H9 (cell line): Measurements from ENCODE around the gene IMPACT. TPM values are rescaled to one million over a fixed set of nuclear protein-coding genes. Genes with fewer than 3 reads are reported as not detected.

Experiments used
- DNase-seq: peaks from one replicate; pipeline ENCODE4 v3.0.0-alpha.2; 2017
- H2AFZ ChIP-seq: one replicate; pipeline ENCODE4 v1.6.1; 2013; ENCODE audit warnings: mild to moderate bottlenecking, low read length, control low read depth, moderate library complexity
- H2AK5ac ChIP-seq: 2 replicates; pipeline ENCODE4 v1.6.1; 2013; ENCODE audit warnings: low read length, control low read depth, mixed read lengths; ENCODE audit not compliant: insufficient read length
- H2BK120ac ChIP-seq: one replicate; pipeline ENCODE4 v1.6.1; 2013; ENCODE audit warnings: low read depth, mild to moderate bottlenecking, low read length, control low read depth, inconsistent platforms; ENCODE audit not compliant: poor library complexity, severe bottlenecking
- H2BK12ac ChIP-seq: 2 replicates; pipeline ENCODE4 v1.6.1; 2013; ENCODE audit warnings: low read length, control low read depth, mixed read lengths, low read depth; ENCODE audit not compliant: insufficient read length
- H2BK15ac ChIP-seq: 2 replicates; pipeline ENCODE4 v1.6.1; 2013; ENCODE audit warnings: low read depth, low read length, control low read depth
- H2BK20ac ChIP-seq: one replicate; pipeline ENCODE4 v1.6.1; 2013; ENCODE audit warnings: low read depth, mild to moderate bottlenecking, low read length, control low read depth, inconsistent platforms; ENCODE audit not compliant: poor library complexity, severe bottlenecking
- H2BK5ac ChIP-seq: 2 replicates; pipeline ENCODE4 v1.6.1; 2013; ENCODE audit warnings: low read length, control low read depth, mixed read lengths; ENCODE audit not compliant: insufficient read length
- H3K14ac ChIP-seq: 2 replicates; pipeline ENCODE4 v1.6.1; 2013; ENCODE audit warnings: low read length, control low read depth; ENCODE audit not compliant: insufficient read depth
- H3K18ac ChIP-seq: 2 replicates; pipeline ENCODE4 v1.6.1; 2013; ENCODE audit warnings: low read depth, mild to moderate bottlenecking, mixed read lengths, low read length, control low read depth; ENCODE audit not compliant: insufficient read length
- H3K23ac ChIP-seq: 2 replicates; pipeline ENCODE4 v1.6.1; 2013; ENCODE audit warnings: low read length, control low read depth, mixed read lengths, low read depth; ENCODE audit not compliant: insufficient read length
- H3K23me2 ChIP-seq: 2 replicates; pipeline ENCODE4 v1.6.1; 2013; ENCODE audit warnings: low read depth, mild to moderate bottlenecking, mixed read lengths, low read length, control low read depth; ENCODE audit not compliant: insufficient read length, poor library complexity, severe bottlenecking
- H3K27ac ChIP-seq: 2 replicates; pipeline ENCODE4 v1.5.1; 2013; ENCODE audit warnings: low read length, control low read depth, mixed read lengths, low read depth; ENCODE audit not compliant: insufficient read length
- H3K27me3 ChIP-seq: 2 replicates; pipeline ENCODE4 v1.6.1; 2013; ENCODE audit warnings: low read length, control low read depth, inconsistent platforms; ENCODE audit not compliant: insufficient read depth
- H3K4ac ChIP-seq: 2 replicates; pipeline ENCODE4 v1.6.1; 2013; ENCODE audit warnings: low read depth, mild to moderate bottlenecking, control low read depth, inconsistent platforms, low read length, moderate library complexity
- H3K4me1 ChIP-seq: 2 replicates; pipeline ENCODE4 v1.6.1; 2013; ENCODE audit warnings: low read length, control low read depth, inconsistent platforms; ENCODE audit not compliant: insufficient read depth
- H3K4me2 ChIP-seq: 2 replicates; pipeline ENCODE4 v1.6.1; 2013; ENCODE audit warnings: low read length, control low read depth, mixed read lengths; ENCODE audit not compliant: insufficient read length, insufficient read depth
- H3K56ac ChIP-seq: 2 replicates; pipeline ENCODE4 v1.6.1; 2013; ENCODE audit warnings: low read depth, mild to moderate bottlenecking, mixed read lengths, low read length, control low read depth; ENCODE audit not compliant: insufficient read length
- H3K79me1 ChIP-seq: 2 replicates; pipeline ENCODE4 v1.6.1; 2013; ENCODE audit warnings: low read depth, mild to moderate bottlenecking, moderate library complexity, low read length, control low read depth, inconsistent platforms; ENCODE audit not compliant: insufficient read depth, poor library complexity, severe bottlenecking
- H3K79me2 ChIP-seq: 2 replicates; pipeline ENCODE4 v1.6.1; 2013; ENCODE audit warnings: low read length, control low read depth, inconsistent platforms; ENCODE audit not compliant: insufficient read depth
- H3K9ac ChIP-seq: 2 replicates; pipeline ENCODE4 v1.6.1; 2013; ENCODE audit warnings: low read length, control low read depth, mixed read lengths; ENCODE audit not compliant: insufficient read length; ENCODE audit errors: extremely low read depth
- H3K9me3 ChIP-seq: one replicate; pipeline ENCODE4 v1.6.1; 2013; ENCODE audit warnings: low read depth, low read length, inconsistent platforms; ENCODE audit not compliant: control insufficient read depth
- H3T11ph ChIP-seq: one replicate; pipeline ENCODE4 v1.6.1; 2013; ENCODE audit warnings: mild to moderate bottlenecking, low read length, control low read depth, inconsistent platforms
- H4K20me1 ChIP-seq: one replicate; pipeline ENCODE4 v1.6.1; 2013; ENCODE audit not compliant: control insufficient read depth, insufficient read length, insufficient read depth
- H4K5ac ChIP-seq: 2 replicates; pipeline ENCODE4 v1.6.1; 2013; ENCODE audit warnings: low read depth, mild to moderate bottlenecking, mixed read lengths, low read length, control low read depth; ENCODE audit not compliant: insufficient read length
- H4K8ac ChIP-seq: replicated peaks from 2 replicates; pipeline ENCODE4 v1.6.1; 2013; ENCODE audit warnings: low read length, control low read depth, mixed read lengths, low read depth; ENCODE audit not compliant: insufficient read length
- H4K91ac ChIP-seq: 2 replicates; pipeline ENCODE4 v1.6.1; 2013; ENCODE audit warnings: low read depth, mild to moderate bottlenecking, moderate library complexity, mixed read lengths, low read length, control low read depth; ENCODE audit not compliant: insufficient read length
- H3K27ac Mint-ChIP-seq, 3 experiments: 2 replicates in 2 of 3; 3 replicates in 1 of 3; pipeline ENCODE4 v1.8.0; 2020 to 2021; ENCODE audit warnings: mixed read lengths in 3 of 3, mild to moderate bottlenecking in 1 of 3, moderate library complexity in 1 of 3
- H3K27me3 Mint-ChIP-seq: 2 replicates; pipeline ENCODE4 v1.8.0; 2021; ENCODE audit warnings: low read depth, mild to moderate bottlenecking, moderate library complexity, mixed read lengths
- H3K36me3 Mint-ChIP-seq, 3 experiments: 2 replicates in 2 of 3; 3 replicates in 1 of 3; pipeline ENCODE4 v1.8.0; 2020 to 2021; ENCODE audit warnings: low read depth in 3 of 3, mixed read lengths in 3 of 3; ENCODE audit not compliant: insufficient read depth in 1 of 3
- H3K4me1 Mint-ChIP-seq, 2 experiments: 2 replicates each; pipeline ENCODE4 v1.8.0; 2020; ENCODE audit warnings: mixed read lengths in 2 of 2
- H3K4me3 Mint-ChIP-seq, 2 experiments: 2 replicates in 1 of 2; 3 replicates in 1 of 2; pipeline ENCODE4 v1.8.0; 2020 to 2021; ENCODE audit warnings: mild to moderate bottlenecking in 2 of 2, mixed read lengths in 2 of 2, moderate library complexity in 1 of 2
- H3K9me3 Mint-ChIP-seq, 2 experiments: 2 replicates in 1 of 2; 3 replicates in 1 of 2; pipeline ENCODE4 v1.8.0; 2020; ENCODE audit warnings: mild to moderate bottlenecking in 2 of 2, mixed read lengths in 2 of 2, moderate library complexity in 1 of 2
- CTCF ChIP-seq: fragments of 200-600 bp; sonication (generic); conservative IDR thresholded peaks from 3 replicates; pipeline ENCODE4 v1.8.0; 2021; ENCODE audit warnings: antibody characterized with exemption, mild to moderate bottlenecking
- WGBS: extraction: QIAGEN DNeasy Blood & Tissue Kit; methylation state at CpG from one replicate; pipeline ENCODE4 v1.1.7; 2013; ENCODE audit warnings: missing lambda C conversion rate, low lambda C conversion rate, mixed read lengths; ENCODE audit not compliant: insufficient read length; ENCODE audit errors: extremely low coverage; 5-methylcytosine and 5-hydroxymethylcytosine counted together
- total RNA-seq: library from RNA; stranded (reverse); gene quantifications from 2 replicates; pipeline ENCODE4 v1.2.1, GENCODE V29; 2021

The IMPACT gene
- total RNA-seq, 1 experiment from 2014 or later: 41.9 TPM

- Histone ChIP-seq H3K4me1 (no peaks in the 10 kb centered on the region), H3K23me2 (no peaks in the 10 kb centered on the region), H4K5ac (no peak overlapping the region), H3K79me2 (no peaks in the 10 kb centered on the region), H3K27me3 (no peaks in the 10 kb centered on the region), H4K20me1 (no peaks in the 10 kb centered on the region), H3K79me1 (no peaks in the 10 kb centered on the region), H2BK20ac (no peak overlapping the region), H3K14ac (no peak overlapping the region), H3T11ph (no peak overlapping the region), H3K18ac (no peak overlapping the region), H2BK120ac (no peak overlapping the region), H3K9ac (no peak overlapping the region), H2BK15ac (no peak overlapping the region), H3K27ac (no peak overlapping the region), H3K4ac (no peak overlapping the region), H3K9me3 (no peaks in the 10 kb centered on the region), H3K4me2 (no peak overlapping the region), H2AK5ac (no peak overlapping the region), H2BK12ac (no peak overlapping the region), H2BK5ac (no peak overlapping the region), H2AFZ (no peak overlapping the region), H4K91ac (no peak overlapping the region), H3K23ac (no peak overlapping the region), H4K8ac (no peak overlapping the region), H3K56ac (no peak overlapping the region)
- no peaks in the 10 kb centered on the region; a peak in 1 of 5 replicates for H3K9me3 Mint-ChIP-seq
- WGBS: no CpG with 5 or more reads among the region's 2 CpGs
- no peak overlapping the region for H3K4me3 Mint-ChIP-seq
- H3K27me3 Mint-ChIP-seq: no peaks in the 10 kb centered on the region
- TF ChIP-seq CTCF: no peak
- H3K27ac Mint-ChIP-seq: no peak overlapping the region
- no peak for DNase-seq
- no peaks in the 10 kb centered on the region for H3K36me3 Mint-ChIP-seq
- H3K4me1 Mint-ChIP-seq: peaks cover 5 to 6% of the 10 kb centered on the region in 2 experiments
Measured at GRCh38 chr18:24474406-24474805, 47.9 kb downstream of the IMPACT start.
